ENCODE results near the gene UACA. TPM values are rescaled to one million over a fixed set of nuclear protein-coding genes. Genes with fewer than 3 reads are reported as not detected.
"Not testable (repeated sequence)": the region's sequence is repeated elsewhere in the genome, so short reads cannot be mapped to it uniquely, and the experiment has no call there.

Gene UACA, protein sequence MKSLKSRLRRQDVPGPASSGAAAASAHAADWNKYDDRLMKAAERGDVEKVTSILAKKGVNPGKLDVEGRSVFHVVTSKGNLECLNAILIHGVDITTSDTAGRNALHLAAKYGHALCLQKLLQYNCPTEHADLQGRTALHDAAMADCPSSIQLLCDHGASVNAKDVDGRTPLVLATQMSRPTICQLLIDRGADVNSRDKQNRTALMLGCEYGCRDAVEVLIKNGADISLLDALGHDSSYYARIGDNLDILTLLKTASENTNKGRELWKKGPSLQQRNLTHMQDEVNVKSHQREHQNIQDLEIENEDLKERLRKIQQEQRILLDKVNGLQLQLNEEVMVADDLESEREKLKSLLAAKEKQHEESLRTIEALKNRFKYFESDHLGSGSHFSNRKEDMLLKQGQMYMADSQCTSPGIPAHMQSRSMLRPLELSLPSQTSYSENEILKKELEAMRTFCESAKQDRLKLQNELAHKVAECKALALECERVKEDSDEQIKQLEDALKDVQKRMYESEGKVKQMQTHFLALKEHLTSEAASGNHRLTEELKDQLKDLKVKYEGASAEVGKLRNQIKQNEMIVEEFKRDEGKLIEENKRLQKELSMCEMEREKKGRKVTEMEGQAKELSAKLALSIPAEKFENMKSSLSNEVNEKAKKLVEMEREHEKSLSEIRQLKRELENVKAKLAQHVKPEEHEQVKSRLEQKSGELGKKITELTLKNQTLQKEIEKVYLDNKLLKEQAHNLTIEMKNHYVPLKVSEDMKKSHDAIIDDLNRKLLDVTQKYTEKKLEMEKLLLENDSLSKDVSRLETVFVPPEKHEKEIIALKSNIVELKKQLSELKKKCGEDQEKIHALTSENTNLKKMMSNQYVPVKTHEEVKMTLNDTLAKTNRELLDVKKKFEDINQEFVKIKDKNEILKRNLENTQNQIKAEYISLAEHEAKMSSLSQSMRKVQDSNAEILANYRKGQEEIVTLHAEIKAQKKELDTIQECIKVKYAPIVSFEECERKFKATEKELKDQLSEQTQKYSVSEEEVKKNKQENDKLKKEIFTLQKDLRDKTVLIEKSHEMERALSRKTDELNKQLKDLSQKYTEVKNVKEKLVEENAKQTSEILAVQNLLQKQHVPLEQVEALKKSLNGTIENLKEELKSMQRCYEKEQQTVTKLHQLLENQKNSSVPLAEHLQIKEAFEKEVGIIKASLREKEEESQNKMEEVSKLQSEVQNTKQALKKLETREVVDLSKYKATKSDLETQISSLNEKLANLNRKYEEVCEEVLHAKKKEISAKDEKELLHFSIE (N-terminal part only)
- 1 to 10 TPM; 6.6 TPM for total RNA-seq

DNA sequence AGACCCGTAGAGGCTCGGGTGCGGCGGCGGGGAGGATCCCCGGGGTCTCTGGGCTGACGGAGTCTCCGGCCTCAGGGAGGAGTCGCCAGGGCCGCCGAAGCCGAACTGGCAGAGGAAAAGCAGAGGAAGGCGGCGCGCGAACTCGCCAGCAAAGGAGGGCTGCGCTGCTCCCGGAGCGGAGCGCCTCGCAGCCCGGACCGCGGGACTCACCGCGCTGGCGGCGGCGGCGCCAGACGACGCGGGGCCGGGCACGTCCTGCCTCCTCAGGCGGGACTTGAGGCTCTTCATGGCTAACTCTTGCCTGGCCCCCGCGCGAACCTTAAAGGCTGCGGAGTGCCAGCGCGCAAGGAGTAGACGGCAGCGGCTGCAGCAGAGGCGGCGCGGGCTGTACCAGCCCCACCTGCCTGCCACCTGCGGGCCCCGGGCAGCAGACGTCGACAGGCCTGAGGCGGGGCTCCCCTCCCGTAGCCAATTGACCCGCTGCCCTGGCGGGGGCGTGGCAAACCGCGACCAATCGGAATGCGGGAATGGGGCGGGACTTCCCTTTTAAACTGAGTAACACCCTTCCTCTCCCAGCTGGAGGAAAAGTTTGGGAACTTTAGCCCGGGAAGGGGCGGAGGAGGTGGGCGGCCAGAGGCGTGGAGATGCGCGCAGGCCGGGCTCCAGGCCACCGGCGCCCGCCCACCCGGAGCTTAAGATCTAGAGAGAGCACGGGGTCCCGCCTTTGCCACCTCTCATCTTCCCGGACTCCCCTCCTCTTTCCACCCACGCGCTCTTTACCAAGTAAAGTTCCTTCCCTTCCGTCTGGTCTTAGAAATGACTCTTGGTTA, at the start of gene UACA:
Gene UACA (minus strand): TSS at position 439 of the 830 bp plus-strand sequence. CDS start 151 bp downstream, at position 288.
- Mint-ChIP-seq H3K27me3 (peaks cover 27% of the 10 kb centered on the region), H3K4me3 (peak within 1 kb of the TSS; percentile 77), H3K36me3 (ENCODE audit: low read depth) (no peaks in the 10 kb centered on the region), H3K9me3 (ENCODE audit: low read depth) (no peaks in the 10 kb centered on the region), H3K4me1 (peaks cover 19% of the 10 kb centered on the region), H3K27ac (peak within 1 kb of the TSS; percentile 45)
- intact Hi-C loops (cut with DNase I, micrococcal nuclease): loop anchor here in 1 of 2 experiments (1.0 to 5.0 kb wide), 6 partner anchors 129 to 1464 kb away; partner anchors contain the start of genes LRRC49, MYO9A, RPLP1 and SENP8
- POLR2A ChIA-PET: no interaction called here
- DNase-seq: peak; percentile 91
- CTCF ChIA-PET: interaction anchor here (0.7 kb wide), 1 partner anchor 391 kb away, joined by 3 read pairs; no protein-coding TSS in a partner anchor
- ATAC-seq: peak; percentile 98

DNA sequence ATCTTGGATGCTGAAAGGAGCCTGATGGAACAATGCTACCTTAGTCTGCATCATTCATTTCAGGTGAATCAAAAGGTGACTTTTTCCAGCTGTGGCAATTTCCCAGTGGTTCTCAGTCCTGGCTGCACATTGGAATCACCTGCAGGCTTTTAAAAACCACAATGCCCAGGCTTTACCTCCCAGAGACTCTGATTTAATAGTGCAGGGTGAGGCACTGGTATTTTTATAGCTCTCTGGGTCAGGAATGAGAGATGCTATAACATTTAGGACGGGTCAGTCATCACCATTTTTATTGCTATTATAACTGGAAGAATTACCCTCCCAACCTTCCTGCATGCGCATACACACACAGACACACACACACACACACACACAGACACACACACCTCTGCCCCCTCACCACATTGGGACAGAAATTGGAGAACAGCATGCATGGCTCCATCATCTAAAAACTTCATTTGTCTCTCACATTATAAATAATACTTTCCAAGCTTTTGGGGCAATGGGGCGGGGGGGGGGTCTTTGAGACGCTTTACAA, 49.5 kb upstream of the UACA start:
- no peaks in the 10 kb centered on the region for H3K27me3 Mint-ChIP-seq
- ChIA-PET CTCF (interaction anchor here (0.6 to 2.9 kb wide), 2 partner anchors 134 to 672 kb away, joined by 3 to 18 read pairs; no protein-coding TSS in a partner anchor), POLR2A (no interaction called here)
- H3K4me3 Mint-ChIP-seq: no peak overlapping the region
- H3K27ac Mint-ChIP-seq: no peak overlapping the region
- intact Hi-C loops (cut with DNase I, micrococcal nuclease): loop anchor here (1.0 to 5.0 kb wide), 2 partner anchors 131 to 134 kb away; no protein-coding TSS in a partner anchor
- H3K36me3 Mint-ChIP-seq (ENCODE audit: low read depth): no peaks in the 10 kb centered on the region
- peaks cover 2% of the 10 kb centered on the region for H3K4me1 Mint-ChIP-seq
- ATAC-seq: no peak
- no peaks in the 10 kb centered on the region for H3K9me3 Mint-ChIP-seq (ENCODE audit: low read depth)
- DNase-seq: no peak

DNA sequence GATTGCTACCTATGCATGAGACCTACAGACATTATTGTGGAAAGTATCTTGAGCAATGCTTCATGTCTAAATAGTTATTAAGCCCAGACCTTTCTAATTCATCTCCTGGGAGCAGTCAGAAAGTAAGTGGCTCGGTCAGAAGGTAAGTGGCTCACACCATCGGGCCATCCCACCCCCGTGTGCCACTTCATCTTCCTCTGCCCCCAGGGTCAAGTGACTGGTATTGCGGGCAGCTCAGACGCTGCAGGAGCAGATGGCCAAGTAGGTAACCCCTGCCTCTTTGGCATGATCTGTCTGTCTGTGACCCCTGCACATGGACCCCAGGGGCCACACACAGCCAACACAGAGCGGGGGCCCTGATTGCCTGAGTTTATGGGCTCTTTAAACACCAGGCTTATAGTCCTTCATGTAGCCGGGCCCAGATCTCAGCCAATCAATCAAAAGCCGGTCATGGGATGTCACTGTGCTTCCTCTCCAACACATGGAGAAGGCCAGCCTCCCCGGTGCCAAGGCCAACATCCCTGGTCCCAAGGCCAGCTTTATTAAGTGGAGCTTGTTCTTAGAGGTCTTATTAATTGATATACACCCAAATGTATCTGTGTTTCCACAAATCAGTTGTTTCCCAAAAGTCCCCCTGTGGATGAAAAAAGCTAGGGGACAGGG, 47.7 kb upstream of the UACA start:
- no peak overlapping the region for H3K27ac Mint-ChIP-seq
- ChIA-PET CTCF (interaction anchor here (0.6 to 2.9 kb wide), 15 partner anchors 10 to 332 kb away, joined by 3 to 18 read pairs (median 4); no protein-coding TSS in a partner anchor), POLR2A (no interaction called here)
- no peaks in the 10 kb centered on the region for H3K9me3 Mint-ChIP-seq (ENCODE audit: low read depth)
- ATAC-seq: no peak
- no peaks in the 10 kb centered on the region for H3K27me3 Mint-ChIP-seq
- intact Hi-C loops (cut with DNase I, micrococcal nuclease): loop anchor here (2.0 to 5.0 kb wide), 2 partner anchors 129 to 1336 kb away; no protein-coding TSS in a partner anchor
- no peak overlapping the region for H3K4me3 Mint-ChIP-seq
- no peak for DNase-seq
- no peaks in the 10 kb centered on the region for H3K36me3 Mint-ChIP-seq (ENCODE audit: low read depth)
- peaks cover 2% of the 10 kb centered on the region for H3K4me1 Mint-ChIP-seq

DNA sequence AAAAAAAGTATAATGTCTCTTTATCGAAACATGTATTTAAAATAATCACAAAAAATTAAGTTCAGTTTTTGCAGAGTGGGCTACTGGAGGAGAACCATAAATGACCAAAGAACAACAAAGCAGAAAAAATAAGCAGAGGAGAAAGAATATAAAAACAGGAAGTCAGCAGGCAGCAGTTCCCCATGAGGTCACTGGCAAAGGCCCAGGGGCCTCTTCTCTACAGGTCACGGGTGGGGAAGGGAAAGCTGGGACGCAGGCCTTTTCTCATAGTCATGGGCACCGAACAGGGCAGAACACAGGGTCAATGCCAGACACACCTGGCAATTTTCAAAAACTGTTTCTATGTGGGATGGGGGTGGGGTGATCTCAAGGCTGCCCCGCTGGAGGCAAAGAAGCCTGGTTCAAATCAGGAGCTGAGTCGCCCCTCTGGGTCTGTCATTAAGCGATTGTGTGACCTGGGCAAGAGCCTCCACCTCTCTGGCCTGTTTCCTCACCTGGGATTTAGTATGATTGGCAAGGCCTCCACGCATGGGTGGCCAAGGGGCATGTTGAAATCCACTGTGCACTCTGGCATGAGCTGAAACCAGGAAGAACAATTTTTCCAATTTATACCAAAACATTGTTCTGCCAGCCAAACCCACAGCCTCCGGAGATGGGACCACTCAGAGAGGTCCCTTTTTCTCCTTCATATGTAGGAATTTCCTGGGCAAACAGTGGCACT, 43.8 kb upstream of the UACA start:
- ChIA-PET POLR2A (no interaction called here), CTCF (interaction anchor here (0.5 to 1.2 kb wide), 2 partner anchors 11 to 18 kb away, joined by 3 read pairs; no protein-coding TSS in a partner anchor)
- Mint-ChIP-seq H3K36me3 (ENCODE audit: low read depth) (no peaks in the 10 kb centered on the region), H3K27ac (no peak overlapping the region), H3K9me3 (ENCODE audit: low read depth) (no peaks in the 10 kb centered on the region), H3K27me3 (peaks cover 2% of the 10 kb centered on the region), H3K4me3 (no peak overlapping the region), H3K4me1 (peaks cover 2% of the 10 kb centered on the region)
- no peak for DNase-seq
- ATAC-seq: no peak
- intact Hi-C loops (cut with DNase I, micrococcal nuclease): loop anchor here in 1 of 2 experiments (5.0 kb wide), 1 partner anchor 135 kb away; no protein-coding TSS in a partner anchor

DNA sequence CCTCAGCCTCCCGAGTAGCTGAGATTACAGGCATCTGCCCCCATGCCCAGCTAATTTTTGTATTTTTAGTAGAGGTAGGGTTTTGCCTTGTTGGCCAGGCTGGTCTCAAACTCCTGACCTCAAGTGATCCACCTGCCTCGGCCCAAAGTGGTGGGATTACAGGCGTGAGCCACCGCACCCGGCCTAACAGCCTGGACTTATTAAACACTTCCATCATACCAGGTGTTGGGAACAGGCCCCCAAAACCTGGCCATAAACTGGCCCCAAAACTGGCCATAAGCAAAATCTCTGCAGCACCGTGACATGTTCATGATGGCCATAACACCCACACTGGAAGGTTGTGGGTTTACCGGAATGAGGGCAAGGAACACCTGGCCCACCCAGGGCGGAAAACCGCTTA, 41.0 kb upstream of the UACA start:
- intact Hi-C loops (cut with DNase I, micrococcal nuclease); CTCF ChIA-PET; POLR2A ChIA-PET; H3K36me3 Mint-ChIP-seq (ENCODE audit: low read depth); H3K27ac Mint-ChIP-seq; DNase-seq; H3K4me3 Mint-ChIP-seq; H3K27me3 Mint-ChIP-seq; H3K4me1 Mint-ChIP-seq; ATAC-seq; H3K9me3 Mint-ChIP-seq (ENCODE audit: low read depth): not testable (repeated sequence)

DNA sequence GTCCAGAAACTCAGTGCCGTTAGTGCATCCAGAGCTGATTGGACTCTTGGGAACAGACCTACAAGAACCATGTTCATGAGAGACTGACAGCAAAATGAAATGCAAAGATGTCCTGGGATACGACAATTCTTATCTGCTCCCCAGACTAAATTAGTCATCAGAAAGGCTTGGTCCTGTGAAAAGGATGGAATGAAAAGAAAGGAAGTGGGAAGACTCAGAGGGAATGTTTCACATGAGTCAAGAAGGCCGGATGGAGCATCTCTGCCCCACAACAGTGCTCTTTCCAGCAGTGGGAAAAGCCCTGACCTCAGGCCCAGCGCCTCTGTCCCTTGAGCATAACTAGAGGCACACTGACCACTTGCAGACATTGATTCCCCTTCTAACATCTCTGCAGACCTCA, 39.3 kb upstream of the UACA start:
- CTCF ChIA-PET: no interaction called here
- Mint-ChIP-seq H3K36me3 (ENCODE audit: low read depth) (no peaks in the 10 kb centered on the region), H3K27me3 (peaks cover 2% of the 10 kb centered on the region), H3K9me3 (ENCODE audit: low read depth) (no peaks in the 10 kb centered on the region), H3K4me1 (no peaks in the 10 kb centered on the region), H3K27ac (no peak overlapping the region), H3K4me3 (no peak overlapping the region)
- intact Hi-C loops (cut with DNase I, micrococcal nuclease): no loop called here
- POLR2A ChIA-PET: no interaction called here
- no peak for DNase-seq
- ATAC-seq: no peak

DNA sequence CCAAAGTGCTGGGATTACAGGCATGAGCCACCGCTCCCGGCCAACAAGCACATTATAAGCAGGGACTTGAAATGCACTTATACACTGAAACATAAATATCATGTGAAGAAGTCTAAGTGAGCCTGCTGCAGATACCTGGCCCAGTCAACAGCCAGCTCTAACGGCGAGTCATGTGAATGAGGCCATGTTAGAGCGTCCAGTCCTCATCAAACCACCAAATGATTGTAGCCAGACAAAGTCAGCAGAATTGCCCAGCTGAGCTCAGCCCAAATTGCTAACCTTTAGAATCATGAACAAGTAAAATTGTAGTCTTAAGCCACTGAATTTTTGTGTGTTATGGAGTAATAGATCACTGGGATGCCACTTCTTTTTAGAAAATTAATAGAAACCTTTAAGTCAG, 37.8 kb upstream of the UACA start:
- no peak for DNase-seq
- Mint-ChIP-seq H3K4me3 (no peak overlapping the region), H3K27me3 (peaks cover 2% of the 10 kb centered on the region), H3K9me3 (ENCODE audit: low read depth) (no peaks in the 10 kb centered on the region), H3K36me3 (ENCODE audit: low read depth) (no peaks in the 10 kb centered on the region), H3K4me1 (no peaks in the 10 kb centered on the region), H3K27ac (no peak overlapping the region)
- intact Hi-C loops (cut with DNase I, micrococcal nuclease): no loop called here
- ChIA-PET CTCF (interaction anchor here (1.2 to 1.6 kb wide), 3 partner anchors 11 to 106 kb away, joined by 3 to 7 read pairs (median 3); no protein-coding TSS in a partner anchor), POLR2A (no interaction called here)
- ATAC-seq: no peak

DNA sequence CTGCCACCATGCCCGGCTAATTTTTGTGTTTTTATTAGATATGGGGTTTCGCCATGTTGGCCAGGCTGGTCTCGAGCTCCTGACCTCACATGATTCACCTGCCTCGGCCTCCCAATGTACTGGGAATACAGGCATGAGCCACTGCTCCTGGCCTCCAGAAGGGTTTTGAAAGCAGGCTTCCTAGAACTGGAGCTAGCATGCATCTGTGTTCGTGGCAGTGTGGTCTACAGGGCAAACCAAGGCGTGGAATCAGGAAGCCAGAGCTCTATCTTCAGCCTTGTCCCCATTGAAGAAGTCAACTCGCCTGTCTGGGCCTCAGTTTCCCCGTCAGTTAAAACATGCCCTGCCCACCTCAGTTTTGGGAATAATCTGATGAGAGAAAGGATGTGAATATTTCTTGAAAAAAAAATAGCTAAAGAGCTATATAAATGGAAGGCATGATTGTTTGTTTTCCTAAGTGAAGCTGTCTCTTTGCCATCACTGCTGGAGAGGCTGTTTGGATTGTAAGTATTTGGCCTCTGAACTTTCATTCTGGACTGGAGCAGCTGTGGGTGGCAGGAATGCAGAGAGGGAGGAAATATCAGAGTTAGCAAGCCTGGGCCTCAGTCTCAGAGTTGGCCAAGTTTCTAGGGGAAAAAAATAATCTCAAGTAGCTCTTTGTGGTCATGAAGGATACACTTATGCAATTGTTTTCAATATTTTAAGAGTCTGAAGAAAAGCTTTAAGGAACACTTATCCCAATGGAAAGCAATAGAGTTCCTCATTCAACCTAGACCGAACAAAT, 36.5 kb upstream of the UACA start:
- no peaks in the 10 kb centered on the region for H3K9me3 Mint-ChIP-seq (ENCODE audit: low read depth)
- ATAC-seq (no peak), DNase-seq (no peak)
- H3K27me3 Mint-ChIP-seq: peaks cover 2% of the 10 kb centered on the region
- ChIA-PET POLR2A (no interaction called here), CTCF (interaction anchor here (0.5 to 1.7 kb wide), 5 partner anchors 12 to 1684 kb away, joined by 3 to 7 read pairs (median 3); no protein-coding TSS in a partner anchor)
- no peak overlapping the region for H3K27ac Mint-ChIP-seq
- intact Hi-C loops (cut with DNase I, micrococcal nuclease): no loop called here
- no peaks in the 10 kb centered on the region for H3K4me1 Mint-ChIP-seq
- H3K4me3 Mint-ChIP-seq: no peak overlapping the region
- H3K36me3 Mint-ChIP-seq (ENCODE audit: low read depth): no peaks in the 10 kb centered on the region

DNA sequence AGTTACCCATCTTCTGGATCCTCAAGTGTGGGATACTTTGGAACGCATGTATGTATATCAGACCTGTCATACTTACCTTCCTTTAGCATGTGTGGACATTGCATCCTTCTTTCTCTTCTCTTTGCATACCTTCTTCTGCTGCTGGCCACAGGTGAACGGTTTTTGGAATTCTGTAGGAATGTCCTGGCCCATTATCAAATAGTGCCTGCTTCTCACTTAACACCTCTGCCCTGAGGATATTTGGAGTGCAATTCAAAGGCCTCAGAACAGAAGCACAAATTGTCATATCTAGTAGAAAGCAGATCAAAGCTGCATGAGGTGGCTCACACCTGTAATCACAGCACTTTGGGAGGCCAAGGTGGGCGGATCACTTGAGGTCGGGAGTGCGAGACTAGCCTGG, 34.1 kb upstream of the UACA start:
- POLR2A ChIA-PET: no interaction called here
- no peak overlapping the region for H3K4me3 Mint-ChIP-seq
- no peaks in the 10 kb centered on the region for H3K4me1 Mint-ChIP-seq
- H3K36me3 Mint-ChIP-seq (ENCODE audit: low read depth): no peaks in the 10 kb centered on the region
- no peak for ATAC-seq
- no peaks in the 10 kb centered on the region for H3K27me3 Mint-ChIP-seq
- no peaks in the 10 kb centered on the region for H3K9me3 Mint-ChIP-seq (ENCODE audit: low read depth)
- H3K27ac Mint-ChIP-seq: no peak overlapping the region
- CTCF ChIA-PET: interaction anchor here (0.9 to 1.3 kb wide), 2 partner anchors 11 to 25 kb away, joined by 4 read pairs; no protein-coding TSS in a partner anchor
- intact Hi-C loops (cut with DNase I, micrococcal nuclease): no loop called here
- DNase-seq: no peak
